Glutamatergic neuron (in vitro differentiated cells): ENCODE data around the gene ACTR3. TPM values are rescaled to one million over a fixed set of nuclear protein-coding genes. Genes with fewer than 3 reads are reported as not detected.

ENCODE experiments used
- DNase-seq: peaks from one replicate; pipeline ENCODE4 v3.0.0; 2022
- H3K27ac Mint-ChIP-seq: one replicate; pipeline ENCODE4 v1.8.0; 2020; ENCODE audit warnings: mild to moderate bottlenecking, mixed read lengths, inconsistent platforms; ENCODE audit not compliant: unreplicated experiment
- H3K27me3 Mint-ChIP-seq: one replicate; pipeline ENCODE4 v1.8.0; 2020; ENCODE audit warnings: mild to moderate bottlenecking, moderate library complexity, mixed read lengths, inconsistent platforms; ENCODE audit not compliant: unreplicated experiment
- H3K36me3 Mint-ChIP-seq: one replicate; pipeline ENCODE4 v1.8.0; 2020; ENCODE audit warnings: mild to moderate bottlenecking, mixed read lengths, inconsistent platforms; ENCODE audit not compliant: unreplicated experiment
- H3K4me1 Mint-ChIP-seq: one replicate; pipeline ENCODE4 v1.8.0; 2020; ENCODE audit warnings: mild to moderate bottlenecking, low read depth, mixed read lengths, inconsistent platforms; ENCODE audit not compliant: unreplicated experiment
- H3K4me3 Mint-ChIP-seq: one replicate; pipeline ENCODE4 v1.8.0; 2020; ENCODE audit warnings: mild to moderate bottlenecking, mixed read lengths, inconsistent platforms; ENCODE audit not compliant: unreplicated experiment
- H3K9me3 Mint-ChIP-seq: one replicate; pipeline ENCODE4 v1.8.0; 2020; ENCODE audit warnings: mild to moderate bottlenecking, moderate library complexity, mixed read lengths, inconsistent platforms; ENCODE audit not compliant: unreplicated experiment
- total RNA-seq: library from RNA; stranded (reverse); fragmentation: NEBNext Ultra II Directional; extraction: Animal tissue kit (Norgen Biotek cat#: 25700); gene quantifications from one replicate; pipeline ENCODE4 v1.2.1, GENCODE V29; 2021; ENCODE audit not compliant: unreplicated experiment
- TF ChIP-seq, protein P1 (sequence below): fragments of 200-600 bp; sonication (generic); IDR thresholded peaks from one replicate; pipeline ENCODE4 v1.5.0; 2021; ENCODE audit not compliant: partially characterized antibody, unreplicated experiment

ACTR3 gene
- total RNA-seq, 1 donor from 2014 or later: 154 TPM

DNA sequence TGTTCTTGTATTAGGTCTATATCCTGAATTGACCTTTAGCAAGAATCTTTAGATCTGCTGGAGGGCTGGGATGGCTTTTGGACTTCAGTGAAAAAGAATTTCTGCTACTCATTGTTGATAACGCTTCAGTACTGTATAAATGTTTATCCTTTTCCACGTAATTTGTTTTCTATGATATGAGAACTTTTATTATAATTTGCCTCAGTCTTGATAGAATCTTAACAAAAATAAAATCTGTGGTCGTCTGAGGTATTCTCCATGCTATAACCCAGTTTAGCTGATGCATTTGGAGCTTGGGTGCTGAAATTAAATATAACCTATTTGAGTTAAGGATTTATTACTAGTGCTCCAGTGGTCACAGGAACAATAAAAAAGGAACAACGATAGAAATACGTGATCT, 71.1 kb downstream of the ACTR3 start:
- no peaks in the 10 kb centered on the region for H3K36me3 Mint-ChIP-seq
- no peak overlapping the region for H3K27ac Mint-ChIP-seq
- TF ChIP-seq, protein P1, sequence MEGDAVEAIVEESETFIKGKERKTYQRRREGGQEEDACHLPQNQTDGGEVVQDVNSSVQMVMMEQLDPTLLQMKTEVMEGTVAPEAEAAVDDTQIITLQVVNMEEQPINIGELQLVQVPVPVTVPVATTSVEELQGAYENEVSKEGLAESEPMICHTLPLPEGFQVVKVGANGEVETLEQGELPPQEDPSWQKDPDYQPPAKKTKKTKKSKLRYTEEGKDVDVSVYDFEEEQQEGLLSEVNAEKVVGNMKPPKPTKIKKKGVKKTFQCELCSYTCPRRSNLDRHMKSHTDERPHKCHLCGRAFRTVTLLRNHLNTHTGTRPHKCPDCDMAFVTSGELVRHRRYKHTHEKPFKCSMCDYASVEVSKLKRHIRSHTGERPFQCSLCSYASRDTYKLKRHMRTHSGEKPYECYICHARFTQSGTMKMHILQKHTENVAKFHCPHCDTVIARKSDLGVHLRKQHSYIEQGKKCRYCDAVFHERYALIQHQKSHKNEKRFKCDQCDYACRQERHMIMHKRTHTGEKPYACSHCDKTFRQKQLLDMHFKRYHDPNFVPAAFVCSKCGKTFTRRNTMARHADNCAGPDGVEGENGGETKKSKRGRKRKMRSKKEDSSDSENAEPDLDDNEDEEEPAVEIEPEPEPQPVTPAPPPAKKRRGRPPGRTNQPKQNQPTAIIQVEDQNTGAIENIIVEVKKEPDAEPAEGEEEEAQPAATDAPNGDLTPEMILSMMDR: no peak
- no peak overlapping the region for H3K4me3 Mint-ChIP-seq
- DNase-seq: no peak
- no peaks in the 10 kb centered on the region for H3K4me1 Mint-ChIP-seq
- no peaks in the 10 kb centered on the region for H3K27me3 Mint-ChIP-seq
- no peaks in the 10 kb centered on the region for H3K9me3 Mint-ChIP-seq

DNA sequence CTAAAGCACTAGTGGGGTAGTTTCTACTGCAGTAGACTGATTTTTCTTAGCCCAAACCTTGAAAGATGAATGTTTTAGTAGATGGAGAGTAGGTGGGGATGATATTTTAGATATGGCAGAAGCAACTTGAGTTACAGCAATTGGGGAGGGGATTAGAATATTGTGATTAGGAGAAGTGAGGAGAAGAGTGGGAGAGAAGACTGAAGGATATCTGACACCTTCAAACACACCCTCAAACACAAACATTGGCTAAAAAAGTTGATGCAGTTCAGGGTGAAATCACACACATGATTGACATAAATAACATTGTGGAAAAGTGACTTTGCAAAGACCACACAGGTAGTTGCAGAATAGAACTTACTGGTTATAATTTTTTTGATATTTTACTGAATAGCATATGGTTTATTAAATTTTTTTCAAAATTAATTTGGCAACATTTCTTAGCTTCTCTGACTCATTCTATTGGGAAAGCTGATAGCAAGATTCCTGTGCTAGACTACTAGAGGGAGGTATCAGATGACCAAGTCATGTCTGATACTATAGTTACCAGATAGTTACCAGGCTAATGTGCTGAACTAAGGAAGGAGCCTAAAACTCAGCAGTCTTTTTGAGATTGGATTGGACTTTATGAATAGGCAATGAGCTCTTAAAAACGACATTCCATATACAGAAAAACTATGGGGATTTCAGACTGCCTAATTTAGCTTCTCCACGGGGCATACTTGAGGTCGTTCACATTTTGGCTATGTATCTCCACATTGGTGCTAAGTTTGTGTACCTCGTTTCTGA, 73.0 kb downstream of the ACTR3 start:
- H3K27ac Mint-ChIP-seq: no peak overlapping the region
- H3K4me3 Mint-ChIP-seq: no peak overlapping the region
- no peaks in the 10 kb centered on the region for H3K36me3 Mint-ChIP-seq
- no peaks in the 10 kb centered on the region for H3K4me1 Mint-ChIP-seq
- TF ChIP-seq, protein P1: no peak
- H3K27me3 Mint-ChIP-seq: no peaks in the 10 kb centered on the region
- H3K9me3 Mint-ChIP-seq: no peaks in the 10 kb centered on the region
- no peak for DNase-seq

DNA sequence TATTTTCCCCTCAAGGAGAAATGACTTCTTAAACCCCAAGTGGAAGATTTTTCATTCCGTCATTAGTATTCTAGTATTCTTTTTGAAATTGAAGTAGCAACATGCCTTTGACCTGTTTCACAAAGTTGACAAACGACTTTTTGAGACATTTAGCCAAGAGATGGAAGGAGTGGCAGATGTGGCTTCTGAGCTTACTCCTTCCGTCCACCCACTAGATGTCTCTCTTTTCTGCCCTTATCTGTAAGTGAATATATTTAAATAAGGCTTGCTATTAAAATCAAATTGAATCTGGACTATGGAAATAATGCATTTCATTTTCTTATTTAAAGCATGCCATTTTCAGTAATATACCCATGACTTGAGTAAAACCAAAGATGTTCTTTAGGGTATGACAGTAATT, 74.1 kb downstream of the ACTR3 start:
- TF ChIP-seq, protein P1: no peak
- no peak overlapping the region for H3K27ac Mint-ChIP-seq
- H3K4me1 Mint-ChIP-seq: no peaks in the 10 kb centered on the region

DNA sequence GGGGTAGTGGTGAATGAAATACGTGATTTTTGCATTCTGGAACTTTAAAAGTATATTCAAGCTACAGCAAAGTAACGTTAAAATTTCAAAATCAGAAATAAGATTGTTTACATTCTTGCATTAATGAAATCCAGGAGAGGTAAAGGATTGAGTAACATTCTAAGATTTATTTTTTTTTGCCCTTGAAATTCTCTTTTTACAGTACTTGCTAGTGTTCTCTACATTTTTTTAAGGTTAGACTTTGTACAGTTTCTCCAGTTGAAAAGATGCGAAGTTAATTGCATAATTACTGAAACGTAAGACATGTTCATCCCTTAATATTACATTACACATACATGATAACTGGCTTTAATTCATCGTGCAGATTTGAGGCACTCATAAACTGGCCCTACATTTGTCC, 74.5 kb downstream of the ACTR3 start:
- TF ChIP-seq, protein P1: no peak
- no peaks in the 10 kb centered on the region for H3K4me1 Mint-ChIP-seq
- H3K4me3 Mint-ChIP-seq: no peak overlapping the region
- no peaks in the 10 kb centered on the region for H3K36me3 Mint-ChIP-seq
- H3K9me3 Mint-ChIP-seq: no peaks in the 10 kb centered on the region
- DNase-seq: no peak
- no peaks in the 10 kb centered on the region for H3K27me3 Mint-ChIP-seq
- H3K27ac Mint-ChIP-seq: no peak overlapping the region

More for the DNA sequence above, 74.1 kb downstream of the ACTR3 start:
- Mint-ChIP-seq H3K4me3 (no peak overlapping the region), H3K27me3 (no peaks in the 10 kb centered on the region), H3K36me3 (no peaks in the 10 kb centered on the region), H3K9me3 (no peaks in the 10 kb centered on the region)
- no peak for DNase-seq

DNA sequence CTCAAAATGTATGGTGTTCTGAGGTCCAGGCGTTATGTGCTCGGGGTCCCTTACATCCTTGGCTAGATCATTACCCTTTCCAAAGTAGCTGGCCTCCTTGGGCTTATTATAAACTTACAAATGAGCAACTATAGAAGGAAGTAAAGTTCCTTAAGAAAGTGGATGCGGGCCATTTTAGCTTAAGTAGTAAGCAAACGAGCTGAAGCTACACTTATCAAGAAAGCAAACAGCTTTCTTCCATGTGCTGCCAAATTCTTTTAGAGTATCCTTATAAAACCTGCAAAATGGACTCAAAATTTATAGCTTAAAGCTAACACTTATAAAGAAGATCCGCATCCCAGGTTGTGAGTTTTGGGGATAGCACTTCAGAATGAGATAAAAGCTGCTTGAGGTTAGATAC, 75.3 kb downstream of the ACTR3 start:
- Mint-ChIP-seq H3K4me1 (peaks cover 2% of the 10 kb centered on the region), H3K4me3 (no peak overlapping the region), H3K27me3 (no peaks in the 10 kb centered on the region)

More for the DNA sequence above, 75.3 kb downstream of the ACTR3 start:
- no peak overlapping the region for H3K27ac Mint-ChIP-seq
- TF ChIP-seq, protein P1: no peak
- no peaks in the 10 kb centered on the region for H3K9me3 Mint-ChIP-seq
- no peaks in the 10 kb centered on the region for H3K36me3 Mint-ChIP-seq
- DNase-seq: no peak
